Activated CD8-positive, alpha-beta memory T cell treated with anti-CD3 and anti-CD28 coated beads, Interleukin-2, amount 50 U/mL, for 1 hour (primary cell): ENCODE measurements around the gene TUBA1B.

Experiments
- DNase-seq: peaks from one replicate; pipeline ENCODE4 v3.0.0-alpha.2; 2020; ENCODE audit errors: extremely low read depth

Gene TUBA1B

GRCh38 chr12:49089821-49090773 lies 41.1 kb downstream of the TUBA1B start:
- no peak for DNase-seq

- DNase-seq = no peak
These were observed 42.3 kb downstream of the TUBA1B start for GRCh38 chr12:49088932-49089330.

GRCh38 chr12:49088150-49088931 lies 42.9 kb downstream of the TUBA1B start:
- DNase-seq = peak; percentile 40

GRCh38 chr12:49086116-49086515 lies 45.1 kb downstream of the TUBA1B start:
- DNase-seq = no peak

DNA sequence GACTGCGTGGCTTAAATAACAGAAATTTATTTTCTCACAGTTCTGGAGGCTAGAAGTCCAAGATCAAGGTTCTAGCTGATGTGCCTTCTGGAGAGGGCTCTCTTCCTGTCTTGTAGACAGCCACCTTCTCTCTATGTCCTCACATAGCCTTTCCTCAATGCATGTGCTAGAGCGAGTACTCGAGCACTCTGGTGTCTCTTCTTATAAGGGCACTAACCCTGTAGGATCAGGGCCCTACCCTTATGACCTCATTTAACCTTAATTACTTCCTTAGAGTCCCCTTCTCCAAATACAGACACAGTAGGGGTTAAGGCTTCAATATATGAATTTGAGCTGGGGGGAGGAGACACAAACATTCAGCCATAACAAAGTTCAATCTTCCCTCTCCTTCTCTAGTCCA lies 46.8 kb downstream of the TUBA1B start:
- no peak for DNase-seq

- no peak for DNase-seq
These were observed 51.4 kb downstream of the TUBA1B start for GRCh38 chr12:49079793-49080192.
